HEK293 (cell line): ENCODE measurements around the gene FAM217B.

ENCODE experiments used
- CTCF ChIA-PET: fragments of 350-600 bp; formaldehyde crosslinking; extraction: SDS; loops from one replicate; lab custom pipeline; 2021; ENCODE audit warnings: antibody characterized with exemption; lab: Yijun Ruan, JAX
- POLR2A ChIA-PET: fragments of 300-600 bp; formaldehyde crosslinking; extraction: SDS; loops from one replicate; lab custom pipeline; 2020; ENCODE audit warnings: antibody characterized with exemption, inconsistent platforms; lab: Yijun Ruan, JAX
- H3K27ac ChIP-seq: fragments of 200-500 bp; sonication (Bioruptor generic); 2 replicates; pipeline ENCODE4 v1.5.1; 2014; ENCODE audit warnings: low read depth, low read length, control low read depth, inconsistent platforms; ENCODE audit errors: extremely low read depth
- H3K36me3 ChIP-seq, 2 experiments: fragments of 200-500 bp in 1 of 2; sonication (Bioruptor generic) in 1 of 2; 1 replicate in 1 of 2; 2 replicates in 1 of 2; pipeline ENCODE4 v1.5.1; 2014 to 2017; ENCODE audit warnings: inconsistent platforms in 2 of 2, low read length in 2 of 2; ENCODE audit not compliant: control insufficient read depth in 2 of 2, insufficient read depth in 1 of 2
- H3K4me1 ChIP-seq: fragments of 200-500 bp; sonication (Bioruptor generic); 2 replicates; pipeline ENCODE4 v1.5.1; 2014; ENCODE audit warnings: mild to moderate bottlenecking, low read length, inconsistent platforms; ENCODE audit not compliant: control insufficient read depth, insufficient read depth
- H3K4me3 ChIP-seq: 2 replicates; pipeline ENCODE4 v1.5.1; 2011; ENCODE audit warnings: low read depth, mild to moderate bottlenecking, control low read depth, low read length, moderate library complexity
- H3K9me3 ChIP-seq: fragments of 200-500 bp; sonication (Bioruptor generic); 2 replicates; pipeline ENCODE4 v1.5.1; 2014; ENCODE audit warnings: low read depth, low read length, inconsistent platforms; ENCODE audit not compliant: control insufficient read depth, insufficient read depth
- MZF1 ChIP-seq: fragments of 450-650 bp; formaldehyde crosslinking; IDR thresholded peaks from 2 replicates; pipeline ENCODE4 v1.5.1; 2017; ENCODE audit warnings: missing biosample characterization, missing genetic modification characterization, borderline replicate concordance
- PRDM10 ChIP-seq: fragments of 450-650 bp; formaldehyde crosslinking; IDR thresholded peaks from 2 replicates; pipeline ENCODE4 v1.5.1; 2016; ENCODE audit warnings: missing biosample characterization, missing genetic modification characterization
- SP2 ChIP-seq: fragments of 450-650 bp; formaldehyde crosslinking; IDR thresholded peaks from 2 replicates; pipeline ENCODE4 v1.5.1; 2016; ENCODE audit warnings: missing biosample characterization, missing genetic modification characterization
- WT1 ChIP-seq: fragments of 450-650 bp; formaldehyde crosslinking; IDR thresholded peaks from 2 replicates; pipeline ENCODE4 v1.5.1; 2016; ENCODE audit warnings: missing biosample characterization, missing genetic modification characterization
- ZFP37 ChIP-seq: fragments of 450-650 bp; formaldehyde crosslinking; IDR thresholded peaks from 2 replicates; pipeline ENCODE4 v1.5.1; 2016; ENCODE audit warnings: missing biosample characterization, missing genetic modification characterization
- ZNF2 ChIP-seq: fragments of 450-650 bp; formaldehyde crosslinking; IDR thresholded peaks from 2 replicates; pipeline ENCODE4 v1.5.1; 2016; ENCODE audit warnings: missing biosample characterization, missing genetic modification characterization
- ZNF274 ChIP-seq, 2 experiments: fragments of 200-500 bp in 1 of 2; fragments of 450-650 bp in 1 of 2; sonication (Bioruptor generic) in 1 of 2; formaldehyde crosslinking in 1 of 2; IDR thresholded peaks; 2 replicates each; pipeline versions ENCODE4 v1.5.1 to v1.6.1; 2014 to 2016; ENCODE audit warnings: borderline replicate concordance in 1 of 2, inconsistent platforms in 1 of 2, low read length in 1 of 2, missing biosample characterization in 1 of 2, missing genetic modification characterization in 1 of 2
- ZNF600 ChIP-seq: fragments of 450-650 bp; formaldehyde crosslinking; IDR thresholded peaks from 2 replicates; pipeline ENCODE4 v1.5.1; 2016; ENCODE audit warnings: missing biosample characterization, missing genetic modification characterization
- ZNF621 ChIP-seq: fragments of 450-650 bp; formaldehyde crosslinking; IDR thresholded peaks from 2 replicates; pipeline ENCODE4 v1.5.1; 2017; ENCODE audit warnings: missing biosample characterization, missing genetic modification characterization
- ZNF626 ChIP-seq: fragments of 450-650 bp; sonication (Bioruptor Pico); formaldehyde crosslinking; IDR thresholded peaks from 2 replicates; pipeline ENCODE4 v1.5.1; 2018; ENCODE audit warnings: missing biosample characterization, missing genetic modification characterization, inconsistent platforms
- ZNF660 ChIP-seq: fragments of 450-650 bp; IDR thresholded peaks from 2 replicates; pipeline ENCODE4 v1.5.1; 2018; ENCODE audit warnings: missing biosample characterization, mild to moderate bottlenecking, missing genetic modification characterization
- ZSCAN5A ChIP-seq: fragments of 450-650 bp; formaldehyde crosslinking; IDR thresholded peaks from 2 replicates; pipeline ENCODE4 v1.5.1; 2016; ENCODE audit warnings: missing biosample characterization, missing genetic modification characterization

The FAM217B gene

GRCh38 chr20:59933849-59934585, 6.2 kb upstream of the FAM217B start (continued):
- TF ChIP-seq SP2 (tag by site-specific recombination) (peak; percentile 44), ZFP37 (tag by site-specific recombination) (peak; percentile 64; the same call in 1 of the 2 replicates), ZNF2 (tag by site-specific recombination) (0 out of 2 replicates have a peak, but pooled peaks have one; percentile 32), ZNF626 (tag by site-specific recombination) (no peak)
- TF ChIP-seq, all 188 proteins: peak for 38

GRCh38 chr20:59935457-59936185, 4.6 kb upstream of the FAM217B start:
- CTCF ChIA-PET: interaction anchor here (0.6 to 2.6 kb wide), 6 partner anchors 10 to 187 kb away, joined by 3 to 19 read pairs (median 8); no protein-coding TSS in a partner anchor

GRCh38 chr20:59936409-59936808, 3.8 kb upstream of the FAM217B start:
- 0 out of 2 replicates have a peak, but pooled peaks have one; percentile 26 for TF ChIP-seq ZNF600 (tag by site-specific recombination)
- TF ChIP-seq ZNF626 (tag by site-specific recombination): no peak
- Histone ChIP-seq H3K9me3 (no peaks in the 10 kb centered on the region), H3K36me3 (no peaks in the 10 kb centered on the region), H3K4me3 (no peak overlapping the region), H3K27ac (no peak overlapping the region), H3K4me1 (peaks cover 11% of the 10 kb centered on the region)
- CTCF ChIA-PET: interaction anchor here (0.6 to 0.7 kb wide), 4 partner anchors 11 to 538 kb away, joined by 3 read pairs; no protein-coding TSS in a partner anchor
- POLR2A ChIA-PET: interaction anchor here (0.9 kb wide), 1 partner anchor 56 kb away, joined by 3 read pairs; no protein-coding TSS in a partner anchor

More at GRCh38 chr20:59935457-59936185, 4.6 kb upstream of the FAM217B start:
- H3K36me3 ChIP-seq: no peaks in the 10 kb centered on the region
- POLR2A ChIA-PET: interaction anchor here (0.9 kb wide), 1 partner anchor 56 kb away, joined by 3 read pairs; no protein-coding TSS in a partner anchor
- TF ChIP-seq MZF1 (tag by site-specific recombination) (no peak), ZSCAN5A (tag by site-specific recombination) (no peak), ZNF274 (IDR thresholded peaks at IDR 0.05; ENCODE audit: low read length) (no peak), ZNF274 (tag by site-specific recombination; IDR thresholded peaks at IDR 0.05; ENCODE audit: borderline replicate concordance) (no peak), PRDM10 (tag by site-specific recombination) (peak; percentile 51), ZNF621 (no peak)
- TF ChIP-seq, all 188 proteins: peak for 1
- no peaks in the 10 kb centered on the region for H3K9me3 ChIP-seq
- H3K27ac ChIP-seq: no peak overlapping the region
- peaks cover 11% of the 10 kb centered on the region for H3K4me1 ChIP-seq
- no peak overlapping the region for H3K4me3 ChIP-seq

DNA sequence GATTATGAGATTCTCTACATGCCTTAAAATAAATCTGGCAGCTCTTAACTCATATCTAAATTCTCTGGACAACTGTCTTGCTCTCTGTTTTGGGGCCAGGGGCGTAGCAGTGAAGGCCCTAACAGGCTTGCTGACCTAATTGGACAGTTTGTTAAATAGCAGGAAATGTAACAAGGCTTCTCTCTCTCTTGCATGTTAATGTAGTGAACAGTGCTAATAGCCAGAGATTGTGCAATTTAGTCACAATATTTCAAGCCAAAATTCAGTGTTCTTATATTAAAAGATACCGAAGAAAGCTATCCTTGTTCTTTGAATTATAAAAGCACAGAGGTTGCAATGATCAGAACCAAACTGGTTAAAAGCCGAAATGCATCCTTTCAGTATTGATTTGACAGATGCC, 3.0 kb upstream of the FAM217B start:
- POLR2A ChIA-PET: no interaction called here
- peaks cover 15% of the 10 kb centered on the region for H3K4me1 ChIP-seq
- H3K9me3 ChIP-seq: no peaks in the 10 kb centered on the region
- H3K27ac ChIP-seq: no peak overlapping the region
- CTCF ChIA-PET: interaction anchor here (0.6 to 0.7 kb wide), 2 partner anchors 11 to 537 kb away, joined by 3 read pairs; no protein-coding TSS in a partner anchor
- peak; percentile 68; the same call in 1 of the 2 replicates for TF ChIP-seq ZNF660
- TF ChIP-seq WT1 (tag by site-specific recombination): no peak
- peaks cover 0 to 2% of the 10 kb centered on the region in 2 experiments; a peak in 1 of 3 replicates for H3K36me3 ChIP-seq
- H3K4me3 ChIP-seq: no peak overlapping the region
